Upper lobe of left lung (tissue), 6 donors: ENCODE measurements around the gene BNC1. TPM values are rescaled to one million over a fixed set of nuclear protein-coding genes. Genes with fewer than 3 reads are reported as not detected.

Experiments
- ATAC-seq, 2 donors: fragments of 200-7000 bp; cut with Tn5 transposase; one replicate each; pipeline ENCODE4 v1.9.1; 2022; ENCODE audit warnings: mild to moderate bottlenecking in 2 of 2, moderate library complexity in 2 of 2; ENCODE audit not compliant: low FRiP score in 2 of 2
- DNase-seq, 2 donors: peaks; one replicate each; pipeline ENCODE4 v3.0.0-alpha.2; 2019 to 2020
- H3K27ac ChIP-seq, 4 donors: fragments of 200-600 bp; sonication (generic); one replicate each; pipeline ENCODE4 v1.5.1; 2016 to 2019
- H3K27me3 ChIP-seq, 4 donors: fragments of 200-600 bp; sonication (generic); one replicate each; pipeline ENCODE4 v1.5.1; 2017 to 2019
- H3K36me3 ChIP-seq, 4 donors: fragments of 200-600 bp; sonication (generic); one replicate each; pipeline ENCODE4 v1.5.1; 2016 to 2019
- H3K4me1 ChIP-seq, 4 donors: fragments of 200-600 bp; sonication (generic); one replicate each; pipeline ENCODE4 v1.5.1; 2018 to 2019
- H3K4me3 ChIP-seq, 4 donors: fragments of 200-600 bp; sonication (generic); one replicate each; pipeline ENCODE4 v1.5.1; 2017 to 2019; ENCODE audit warnings: mild to moderate bottlenecking in 2 of 4, moderate library complexity in 1 of 4
- H3K9me3 ChIP-seq, 4 donors: fragments of 200-600 bp; sonication (generic); one replicate each; pipeline ENCODE4 v1.5.1; 2018 to 2019
- CTCF ChIP-seq, 6 experiments: fragments of 450-650 bp in 4 of 6; fragments of 200-600 bp in 2 of 6; sonication (generic) in 2 of 6; IDR thresholded peaks; one replicate each; pipeline ENCODE4 v1.5.1; 2016 to 2019; ENCODE audit warnings: antibody characterized with exemption in 6 of 6
- EP300 ChIP-seq, 4 donors: sonication (generic); formaldehyde crosslinking; IDR thresholded peaks; one replicate each; pipeline ENCODE4 v1.5.1; 2017; ENCODE audit warnings: antibody characterized with exemption in 4 of 4, control low read depth in 2 of 4
- POLR2A ChIP-seq, 4 donors: fragments of 450-650 bp; IDR thresholded peaks; one replicate each; pipeline ENCODE4 v1.5.1; 2016 to 2017; ENCODE audit warnings: antibody characterized with exemption in 4 of 4, mild to moderate bottlenecking in 2 of 4
- POLR2AphosphoS5 ChIP-seq, 2 donors: sonication (generic); formaldehyde crosslinking; IDR thresholded peaks; one replicate each; pipeline ENCODE4 v1.5.1; 2017; ENCODE audit warnings: antibody characterized with exemption in 2 of 2
- WGBS, 2 donors: methylation state at CpG; one replicate each; pipeline ENCODE4 v1.1.5; 2017 to 2018; 5-methylcytosine and 5-hydroxymethylcytosine counted together
- total RNA-seq, 6 donors: library from RNA; depleted of rRNA in 4 of 6; stranded (reverse); fragments of >200 nt in 4 of 6; gene quantifications; one replicate each; pipeline versions ENCODE4 v1.1.0 to v1.2.1, GENCODE V29; 2016 to 2021
- donor health status: DM: no; HTN: no; CAD: no; lungs with moderate emphysema.
- donor health status: DM: no; HTN: yes; CAD: no; lungs with severe emphysema.

Gene BNC1
- total RNA-seq, 6 donors from 2014 or later: 0.07 to 0.31 (median 0.15) TPM; not detected in 3

GRCh38 chr15:83322691-83323090, 38.2 kb upstream of the BNC1 start:
- no peaks in the 10 kb centered on the region for H3K9me3 ChIP-seq
- ATAC-seq (no peak), DNase-seq (no peak)
- H3K4me1 ChIP-seq: no peaks in the 10 kb centered on the region
- H3K27me3 ChIP-seq: no peaks in the 10 kb centered on the region
- WGBS, 2 donors: 94 to 95% methylated on average over 3 of the region's 3 CpGs
- H3K36me3 ChIP-seq: no peaks in the 10 kb centered on the region
- no peak overlapping the region for H3K4me3 ChIP-seq
- no peak overlapping the region for H3K27ac ChIP-seq
- no peak for TF ChIP-seq POLR2A (IDR thresholded peaks at IDR 0.05)
- TF ChIP-seq POLR2AphosphoS5 (IDR thresholded peaks at IDR 0.05): no peak
- TF ChIP-seq CTCF (IDR thresholded peaks at IDR 0.05): no peak
- no peak for TF ChIP-seq EP300 (IDR thresholded peaks at IDR 0.05)

DNA sequence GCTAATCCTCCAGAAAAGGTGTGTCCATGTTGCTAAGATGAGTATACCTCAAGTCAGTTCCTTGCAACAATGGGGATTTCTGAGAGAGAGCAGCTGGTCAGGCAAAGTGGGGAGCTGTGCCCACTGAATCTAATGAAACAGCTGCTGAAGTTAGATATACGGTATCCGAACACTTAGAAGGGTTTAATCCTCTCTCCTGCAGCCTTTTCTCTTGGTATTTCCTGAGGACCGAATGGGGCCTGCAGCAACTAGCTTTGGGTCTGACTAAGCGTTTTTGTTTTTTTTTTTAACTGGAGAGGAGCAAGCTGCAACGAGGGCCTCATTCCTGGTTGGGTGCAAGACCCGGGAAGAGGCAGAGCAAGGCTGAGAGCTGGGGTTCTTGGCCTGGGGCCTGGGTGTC, 37.6 kb upstream of the BNC1 start:
- Histone ChIP-seq H3K36me3 (no peaks in the 10 kb centered on the region), H3K27ac (no peak overlapping the region), H3K4me3 (no peak overlapping the region), H3K27me3 (no peaks in the 10 kb centered on the region), H3K9me3 (no peaks in the 10 kb centered on the region), H3K4me1 (no peaks in the 10 kb centered on the region)
- ATAC-seq (no peak), DNase-seq (no peak)
- no peak for TF ChIP-seq POLR2A (IDR thresholded peaks at IDR 0.05)
- TF ChIP-seq EP300 (IDR thresholded peaks at IDR 0.05): no peak
- TF ChIP-seq CTCF (IDR thresholded peaks at IDR 0.05): no peak
- TF ChIP-seq POLR2AphosphoS5 (IDR thresholded peaks at IDR 0.05): no peak
- WGBS, 2 donors: 43 to 57% methylated on average over 6 of the region's 6 CpGs

- DNase-seq: no peak
- H3K27ac ChIP-seq: no peak overlapping the region
- H3K4me1 ChIP-seq: no peaks in the 10 kb centered on the region
- no peaks in the 10 kb centered on the region for H3K9me3 ChIP-seq
- ATAC-seq: no peak
- H3K36me3 ChIP-seq: no peaks in the 10 kb centered on the region
- H3K27me3 ChIP-seq: no peaks in the 10 kb centered on the region
- no peak overlapping the region for H3K4me3 ChIP-seq
- TF ChIP-seq POLR2A (IDR thresholded peaks at IDR 0.05): no peak
- no peak for TF ChIP-seq CTCF (IDR thresholded peaks at IDR 0.05)
- no peak for TF ChIP-seq EP300 (IDR thresholded peaks at IDR 0.05)
- no peak for TF ChIP-seq POLR2AphosphoS5 (IDR thresholded peaks at IDR 0.05)
Measured at GRCh38 chr15:83320844-83321243, 36.4 kb upstream of the BNC1 start.

- no peak for TF ChIP-seq POLR2A (IDR thresholded peaks at IDR 0.05)
- TF ChIP-seq POLR2AphosphoS5 (IDR thresholded peaks at IDR 0.05): no peak
- TF ChIP-seq CTCF (IDR thresholded peaks at IDR 0.05): no peak
- no peak for TF ChIP-seq EP300 (IDR thresholded peaks at IDR 0.05)
- ATAC-seq: no peak
- Histone ChIP-seq H3K27me3 (no peaks in the 10 kb centered on the region), H3K9me3 (no peaks in the 10 kb centered on the region), H3K27ac (no peak overlapping the region), H3K4me1 (no peaks in the 10 kb centered on the region), H3K4me3 (no peak overlapping the region), H3K36me3 (no peaks in the 10 kb centered on the region)
- no peak for DNase-seq
- 54 to 56% methylated on average over 4 of the region's 4 CpGs for WGBS, 2 donors
Measured at GRCh38 chr15:83320404-83320803, 35.9 kb upstream of the BNC1 start.

- Histone ChIP-seq H3K36me3 (no peaks in the 10 kb centered on the region), H3K9me3 (no peaks in the 10 kb centered on the region), H3K4me1 (no peaks in the 10 kb centered on the region), H3K4me3 (no peak overlapping the region), H3K27me3 (no peaks in the 10 kb centered on the region), H3K27ac (no peak overlapping the region)
- ATAC-seq (no peak), DNase-seq (no peak)
- no peak for TF ChIP-seq CTCF (IDR thresholded peaks at IDR 0.05)
- TF ChIP-seq EP300 (IDR thresholded peaks at IDR 0.05): no peak
- no peak for TF ChIP-seq POLR2A (IDR thresholded peaks at IDR 0.05)
- TF ChIP-seq POLR2AphosphoS5 (IDR thresholded peaks at IDR 0.05): no peak
- WGBS, 2 donors: 66 to 84% methylated on average over 3 of the region's 3 CpGs
Measured at GRCh38 chr15:83319771-83320170, 35.3 kb upstream of the BNC1 start.
